HepG2 (cell line): ENCODE measurements around the gene SOBP. TPM values are rescaled to one million over a fixed set of nuclear protein-coding genes. Genes with fewer than 3 reads are reported as not detected.
A peak's percentile ranks its signal among the peaks of the same experiment; 100 is the strongest.

Source experiments
- BRCA1 ChIP-seq: sonication (generic); formaldehyde crosslinking; IDR thresholded peaks from 2 replicates; pipeline ENCODE4 v1.4.0; 2020; ENCODE audit warnings: missing genetic modification reagents
- FOXA1 ChIP-seq, 2 experiments: fragments of 450-650 bp in 1 of 2; sonication (generic) in 1 of 2; formaldehyde crosslinking in 1 of 2; IDR thresholded peaks; 2 replicates each; pipeline versions ENCODE4 v1.4.0 to v1.6.1; 2016 to 2020; ENCODE audit warnings: missing genetic modification reagents in 1 of 2
- GPBP1L1 ChIP-seq: sonication (generic); formaldehyde crosslinking; IDR thresholded peaks from 2 replicates; pipeline ENCODE4 v1.5.0; 2020; ENCODE audit warnings: mild to moderate bottlenecking, missing genetic modification reagents
- HMGXB3 ChIP-seq: sonication (generic); formaldehyde crosslinking; IDR thresholded peaks from 2 replicates; pipeline ENCODE4 v1.4.0; 2020; ENCODE audit warnings: missing genetic modification reagents, borderline replicate concordance
- KDM3A ChIP-seq: IDR thresholded peaks from 2 replicates; pipeline ENCODE4 v1.6.1; 2018; ENCODE audit warnings: low read depth, missing compliant biosample characterization
- MYPOP ChIP-seq: sonication (generic); formaldehyde crosslinking; IDR thresholded peaks from 2 replicates; pipeline ENCODE4 v1.8.1; 2023; ENCODE audit warnings: mild to moderate bottlenecking, moderate library complexity, missing genetic modification reagents
- SALL1 ChIP-seq: sonication (generic); formaldehyde crosslinking; IDR thresholded peaks from 2 replicates; pipeline ENCODE4 v1.8.0; 2022; ENCODE audit warnings: mild to moderate bottlenecking, missing genetic modification reagents
- SSRP1 ChIP-seq: IDR thresholded peaks from 2 replicates; pipeline ENCODE4 v1.6.1; 2016; ENCODE audit warnings: control low read depth
- TCF7 ChIP-seq: sonication (generic); IDR thresholded peaks from 2 replicates; pipeline ENCODE4 v1.6.1; 2016; ENCODE audit warnings: antibody characterized with exemption, low read depth
- TMF1 ChIP-seq: sonication (generic); formaldehyde crosslinking; IDR thresholded peaks from 2 replicates; pipeline ENCODE4 v1.8.1; 2022; ENCODE audit warnings: low read depth, missing genetic modification reagents
- YEATS4 ChIP-seq: sonication (generic); formaldehyde crosslinking; IDR thresholded peaks from 2 replicates; pipeline ENCODE4 v1.4.0; 2020; ENCODE audit warnings: missing genetic modification reagents, borderline replicate concordance
- ZBTB7A ChIP-seq: sonication (generic); formaldehyde crosslinking; IDR thresholded peaks from 2 replicates; pipeline ENCODE4 v1.8.0; 2022; ENCODE audit warnings: mild to moderate bottlenecking, missing genetic modification reagents
- ZFY ChIP-seq: sonication (generic); formaldehyde crosslinking; IDR thresholded peaks from 2 replicates; pipeline ENCODE4 v1.4.0; 2020; ENCODE audit warnings: missing genetic modification reagents
- ZKSCAN1 ChIP-seq: fragments of 150-350 bp; IDR thresholded peaks from 2 replicates; pipeline ENCODE4 v1.6.1; 2014; ENCODE audit warnings: low read length
- ZNF207 ChIP-seq: fragments of 450-650 bp; IDR thresholded peaks from 2 replicates; pipeline ENCODE4 v1.6.1; 2016; ENCODE audit warnings: antibody characterized with exemption, borderline replicate concordance
- ZNF260 ChIP-seq: sonication (generic); formaldehyde crosslinking; IDR thresholded peaks from 2 replicates; pipeline ENCODE4 v1.4.0; 2020; ENCODE audit warnings: missing genetic modification reagents, low read depth, mild to moderate bottlenecking, borderline replicate concordance
- ZNF326 ChIP-seq: sonication (generic); formaldehyde crosslinking; IDR thresholded peaks from 2 replicates; pipeline ENCODE4 v1.4.0; 2020; ENCODE audit warnings: missing genetic modification reagents, borderline replicate concordance
- ZNF432 ChIP-seq: sonication (generic); formaldehyde crosslinking; IDR thresholded peaks from 2 replicates; pipeline ENCODE4 v1.5.0; 2020; ENCODE audit warnings: missing genetic modification reagents, mild to moderate bottlenecking, borderline replicate concordance
- ZNF501 ChIP-seq: sonication (generic); formaldehyde crosslinking; IDR thresholded peaks from 2 replicates; pipeline ENCODE4 v1.5.1; 2020; ENCODE audit warnings: mild to moderate bottlenecking, moderate library complexity, missing genetic modification reagents
- ZNF780A ChIP-seq: sonication (generic); formaldehyde crosslinking; IDR thresholded peaks from 2 replicates; pipeline ENCODE4 v1.8.0; 2022; ENCODE audit warnings: mild to moderate bottlenecking, missing genetic modification reagents, moderate library complexity
- ZNF879 ChIP-seq: sonication (generic); formaldehyde crosslinking; IDR thresholded peaks from 2 replicates; pipeline ENCODE4 v1.8.1; 2023; ENCODE audit warnings: missing genetic modification reagents
- polyA plus RNA-seq, 8 experiments: library from polyadenylated mRNA; depleted of rRNA in 3 of 8; stranded (reverse) in 7 of 8; unstranded in 1 of 8; fragments of >200 nt; fragmentation: Illumina TruSeq in 4 of 8; extraction: Trizol in 4 of 8; gene quantifications; 2 replicates each; pipeline versions ENCODE4 v1.2.1 to v1.2.3, GENCODE V29; 2011 to 2016; ENCODE audit warnings: low read depth in 4 of 8, missing spikeins in 1 of 8, mixed read lengths in 1 of 8; ENCODE audit not compliant: insufficient read depth in 1 of 8
- total RNA-seq, 5 experiments: library from RNA; depleted of rRNA; stranded (reverse); fragments of >200 nt; fragmentation: Illumina TruSeq; extraction: Trizol; gene quantifications; 2 replicates each; pipeline ENCODE4 v1.2.3, GENCODE V29; 2016; ENCODE audit warnings: low read depth in 1 of 5
- TF ChIP-seq, protein P1 (sequence below): sonication (generic); formaldehyde crosslinking; conservative IDR thresholded peaks from 2 replicates; pipeline ENCODE4 v1.8.1; 2023; ENCODE audit warnings: missing genetic modification reagents
- TF ChIP-seq, protein P2 (sequence below): sonication (generic); formaldehyde crosslinking; IDR thresholded peaks from 2 replicates; pipeline ENCODE4 v1.4.0; 2020; ENCODE audit warnings: missing genetic modification reagents

The SOBP gene
- total and polyA plus RNA-seq, 2 of the 13 experiments (the other 11 are each of a cell fraction or from before 2014, with no cell fraction given): 1.5 to 6.9 TPM

- no peak for TF ChIP-seq FOXA1 (IDR thresholded peaks at IDR 0.05)
- peak; percentile 57 for TF ChIP-seq FOXA1 (CRISPR knock-in tag; IDR thresholded peaks at IDR 0.05)
- 0 out of 2 replicates have a peak, but pooled peaks have one; percentile 30 for TF ChIP-seq HMGXB3 (CRISPR knock-in tag)
- TF ChIP-seq ZNF207: no peak
- no peak for TF ChIP-seq ZNF260 (CRISPR knock-in tag)
- peak; percentile 84; the same call in 1 of the 2 replicates for TF ChIP-seq KDM3A (CRISPR knock-in tag)
- TF ChIP-seq TMF1 (CRISPR knock-in tag): no peak
- no peak for TF ChIP-seq SSRP1 (CRISPR knock-in tag)
- no peak; the same call in 1 of the 2 replicates for TF ChIP-seq ZBTB7A (CRISPR knock-in tag)
- peak; percentile 20; the same call in 1 of the 2 replicates for TF ChIP-seq MYPOP (CRISPR knock-in tag)
- TF ChIP-seq, protein P1, sequence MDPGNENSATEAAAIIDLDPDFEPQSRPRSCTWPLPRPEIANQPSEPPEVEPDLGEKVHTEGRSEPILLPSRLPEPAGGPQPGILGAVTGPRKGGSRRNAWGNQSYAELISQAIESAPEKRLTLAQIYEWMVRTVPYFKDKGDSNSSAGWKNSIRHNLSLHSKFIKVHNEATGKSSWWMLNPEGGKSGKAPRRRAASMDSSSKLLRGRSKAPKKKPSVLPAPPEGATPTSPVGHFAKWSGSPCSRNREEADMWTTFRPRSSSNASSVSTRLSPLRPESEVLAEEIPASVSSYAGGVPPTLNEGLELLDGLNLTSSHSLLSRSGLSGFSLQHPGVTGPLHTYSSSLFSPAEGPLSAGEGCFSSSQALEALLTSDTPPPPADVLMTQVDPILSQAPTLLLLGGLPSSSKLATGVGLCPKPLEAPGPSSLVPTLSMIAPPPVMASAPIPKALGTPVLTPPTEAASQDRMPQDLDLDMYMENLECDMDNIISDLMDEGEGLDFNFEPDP: no peak
- peak; percentile 82 for TF ChIP-seq TCF7
- 0 out of 2 replicates have a peak, but pooled peaks have one; percentile 55 for TF ChIP-seq ZNF780A (CRISPR knock-in tag)
- TF ChIP-seq ZNF326 (CRISPR knock-in tag): no peak
- TF ChIP-seq GPBP1L1 (CRISPR knock-in tag): no peak
- no peak for TF ChIP-seq ZNF879
- TF ChIP-seq SALL1: peak; percentile 98
- no peak for TF ChIP-seq ZNF432
- TF ChIP-seq ZKSCAN1: no peak; the same call in 1 of the 2 replicates
- TF ChIP-seq, protein P2, sequence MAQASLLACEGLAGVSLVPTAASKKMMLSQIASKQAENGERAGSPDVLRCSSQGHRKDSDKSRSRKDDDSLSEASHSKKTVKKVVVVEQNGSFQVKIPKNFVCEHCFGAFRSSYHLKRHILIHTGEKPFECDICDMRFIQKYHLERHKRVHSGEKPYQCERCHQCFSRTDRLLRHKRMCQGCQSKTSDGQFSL (CRISPR knock-in tag): no peak
- TF ChIP-seq BRCA1 (CRISPR knock-in tag): 0 out of 2 replicates have a peak, but pooled peaks have one; percentile 40
- no peak for TF ChIP-seq ZFY (CRISPR knock-in tag)
- TF ChIP-seq YEATS4 (CRISPR knock-in tag): peak; percentile 87
- TF ChIP-seq ZNF501 (CRISPR knock-in tag): no peak
Observed at GRCh38 chr6:107539409-107539808, 49.5 kb downstream of the SOBP start (continued).
